K562 (cell line): ENCODE results near the gene ZSCAN22. TPM values are rescaled to one million over a fixed set of nuclear protein-coding genes. Genes with fewer than 3 reads are reported as not detected.
A peak's percentile ranks its signal among the peaks of the same experiment; 100 is the strongest.

Experiments
- CBX8 ChIP-seq: fragments of 200-600 bp; sonication (generic); IDR thresholded peaks from 2 replicates; pipeline ENCODE4 v1.6.1; 2012; ENCODE audit warnings: borderline replicate concordance, mixed run types, low read depth, mild to moderate bottlenecking, moderate library complexity, mixed read lengths, low read length, control low read depth, inconsistent platforms; ENCODE audit not compliant: poor library complexity, severe bottlenecking; ENCODE audit errors: extremely low read depth
- DACH1 ChIP-seq: fragments of 450-650 bp; IDR thresholded peaks from 2 replicates; pipeline ENCODE4 v1.6.1; 2018; ENCODE audit not compliant: partially characterized antibody
- EHMT2 ChIP-seq: fragments of 450-650 bp; IDR thresholded peaks from 2 replicates; pipeline ENCODE4 v1.6.1; 2018; ENCODE audit warnings: antibody characterized with exemption
- FIP1L1 ChIP-seq: fragments of 200-400 bp; formaldehyde crosslinking; IDR thresholded peaks from 2 replicates; pipeline ENCODE4 v1.6.1; 2018; ENCODE audit warnings: mild to moderate bottlenecking, low read depth, low read length; ENCODE audit not compliant: poor library complexity, severe bottlenecking
- IRF2 ChIP-seq: sonication (generic); formaldehyde crosslinking; IDR thresholded peaks from 2 replicates; pipeline ENCODE4 v1.8.1; 2022; ENCODE audit warnings: mild to moderate bottlenecking, missing genetic modification reagents
- KAT7 ChIP-seq: sonication (generic); formaldehyde crosslinking; IDR thresholded peaks from 2 replicates; pipeline ENCODE4 v1.8.0; 2022; ENCODE audit warnings: missing genetic modification reagents, mild to moderate bottlenecking, borderline replicate concordance
- NFATC3 ChIP-seq: fragments of 450-650 bp; IDR thresholded peaks from 2 replicates; pipeline ENCODE4 v1.6.1; 2017; ENCODE audit warnings: mild to moderate bottlenecking
- NFIX ChIP-seq: fragments of 250-450 bp; sonication (Bioruptor Pico); IDR thresholded peaks from 2 replicates; pipeline ENCODE4 v1.4.0; 2020; ENCODE audit warnings: low read depth, mild to moderate bottlenecking, moderate library complexity
- OTX1 ChIP-seq: fragments of 450-650 bp; formaldehyde crosslinking; IDR thresholded peaks from 2 replicates; pipeline ENCODE4 v1.4.0; 2022; ENCODE audit warnings: mild to moderate bottlenecking
- RBM17 ChIP-seq: fragments of 200-400 bp; formaldehyde crosslinking; IDR thresholded peaks from 2 replicates; pipeline ENCODE4 v1.6.1; 2017; ENCODE audit warnings: low read depth, mild to moderate bottlenecking, low read length, borderline replicate concordance
- RNF2 ChIP-seq: sonication (generic); IDR thresholded peaks from 2 replicates; pipeline ENCODE4 v1.6.1; 2016
- ZC3H4 ChIP-seq: sonication (generic); formaldehyde crosslinking; IDR thresholded peaks from 2 replicates; pipeline ENCODE4 v1.9.0; 2021; ENCODE audit warnings: missing genetic modification reagents, borderline replicate concordance
- polyA plus RNA-seq, 8 experiments: library from polyadenylated mRNA; depleted of rRNA in 4 of 8; stranded (reverse) in 5 of 8; unstranded in 3 of 8; fragments of >200 nt; fragmentation: Nextera tagmentation in 2 of 8; fragmentation: Illumina TruSeq in 1 of 8; extraction: Ambion mirVana in 2 of 8; extraction: Trizol in 1 of 8; gene quantifications; 2 replicates each; pipeline versions ENCODE4 v1.2.1 to v1.2.3, GENCODE V29; 2011 to 2014; ENCODE audit warnings: inconsistent platforms in 1 of 8, missing spikeins in 1 of 8
- total RNA-seq, 7 experiments: library from RNA; depleted of rRNA in 6 of 7; stranded (reverse); fragments of >200 nt in 6 of 7; fragmentation: Illumina TruSeq in 2 of 7; extraction: Trizol in 2 of 7; gene quantifications; 2 replicates each; pipeline versions ENCODE4 v1.2.1 to v1.2.3, GENCODE V29; 2011 to 2021; ENCODE audit warnings: low replicate concordance in 1 of 7
- TF ChIP-seq, protein P1 (sequence below), 3 experiments: fragments of 200-800 bp in 1 of 3; sonication (Bioruptor generic) in 1 of 3; sonication (generic) in 1 of 3; formaldehyde crosslinking in 1 of 3; IDR thresholded peaks; 2 replicates each; pipeline versions ENCODE4 v1.6.1 to v1.8.0; 2016 to 2022; ENCODE audit warnings: mild to moderate bottlenecking in 2 of 3, missing compliant biosample characterization in 2 of 3, missing genetic modification characterization in 2 of 3, missing genetic modification reagents in 1 of 3
- TF ChIP-seq, protein P2 (sequence below): fragments of 450-650 bp; IDR thresholded peaks from 2 replicates; pipeline ENCODE4 v1.6.1; 2017; ENCODE audit warnings: antibody characterized with exemption, mild to moderate bottlenecking
- TF ChIP-seq, protein P3 (sequence below): fragments of 250-450 bp; sonication (Bioruptor Pico); IDR thresholded peaks from 2 replicates; pipeline ENCODE4 v1.4.0; 2020; ENCODE audit warnings: mild to moderate bottlenecking
- TF ChIP-seq, protein P4 (sequence below), 2 experiments: fragments of 450-650 bp; IDR thresholded peaks; 2 replicates each; pipeline ENCODE4 v1.6.1; 2016
- TF ChIP-seq, protein P5 (sequence below), 2 experiments: IDR thresholded peaks; 2 replicates each; pipeline ENCODE4 v1.6.1; 2011; ENCODE audit warnings: borderline replicate concordance in 1 of 2, control low read depth in 1 of 2, low read depth in 1 of 2, low read length in 1 of 2, mild to moderate bottlenecking in 1 of 2, mixed read lengths in 1 of 2, moderate library complexity in 1 of 2; ENCODE audit not compliant: insufficient read depth in 1 of 2, insufficient read length in 1 of 2, poor library complexity in 1 of 2, severe bottlenecking in 1 of 2; ENCODE audit errors: extremely low read depth in 1 of 2

Gene ZSCAN22
- total and polyA plus RNA-seq, 9 of the 15 experiments (the other 6 are each of a cell fraction or from before 2014, with no cell fraction given), result 0.98 to 5.3 (median 3.0) TPM

DNA sequence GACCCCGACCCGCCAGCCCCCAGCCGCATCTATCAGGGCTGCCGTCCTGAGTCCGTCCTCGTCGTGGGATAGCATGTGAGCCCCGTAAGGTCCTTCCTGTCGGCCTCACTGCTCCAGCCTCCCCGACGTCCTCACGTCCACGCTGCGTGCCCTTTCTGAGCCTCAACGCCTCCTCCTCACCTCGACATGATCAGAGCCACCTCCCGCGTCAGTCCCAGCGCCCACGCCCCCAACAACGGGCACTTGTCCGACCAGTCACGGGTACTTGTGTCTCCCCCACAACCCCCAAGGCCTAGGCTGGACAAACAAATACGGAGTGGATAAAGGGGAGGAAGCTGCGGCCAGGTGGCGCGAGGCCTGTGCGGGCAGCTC, 35.1 kb downstream of the ZSCAN22 start (continued):
- TF ChIP-seq CBX8 (no peak), IRF2 (no peak), NFIX (CRISPR knock-in tag) (no peak), FIP1L1 (no peak), DACH1 (peak; percentile 15), KAT7 (CRISPR knock-in tag) (peak; percentile 99), RBM17 (no peak), OTX1 (peak; percentile 55; the same call in 1 of the 2 replicates), ZC3H4 (CRISPR knock-in tag) (peak; percentile 99), RNF2 (peak; percentile 1; the same call in 1 of the 2 replicates), EHMT2 (no peak), NFATC3 (no peak)
- TF ChIP-seq, protein P1, sequence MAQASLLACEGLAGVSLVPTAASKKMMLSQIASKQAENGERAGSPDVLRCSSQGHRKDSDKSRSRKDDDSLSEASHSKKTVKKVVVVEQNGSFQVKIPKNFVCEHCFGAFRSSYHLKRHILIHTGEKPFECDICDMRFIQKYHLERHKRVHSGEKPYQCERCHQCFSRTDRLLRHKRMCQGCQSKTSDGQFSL (CRISPR knock-in tag; IDR thresholded peaks at IDR 0.05), result no peak
- TF ChIP-seq, protein P1 (tag; IDR thresholded peaks at IDR 0.05), result peak in 1 of 2 experiments; percentile 28; a peak in 1 of 4 replicates
- TF ChIP-seq, protein P2, sequence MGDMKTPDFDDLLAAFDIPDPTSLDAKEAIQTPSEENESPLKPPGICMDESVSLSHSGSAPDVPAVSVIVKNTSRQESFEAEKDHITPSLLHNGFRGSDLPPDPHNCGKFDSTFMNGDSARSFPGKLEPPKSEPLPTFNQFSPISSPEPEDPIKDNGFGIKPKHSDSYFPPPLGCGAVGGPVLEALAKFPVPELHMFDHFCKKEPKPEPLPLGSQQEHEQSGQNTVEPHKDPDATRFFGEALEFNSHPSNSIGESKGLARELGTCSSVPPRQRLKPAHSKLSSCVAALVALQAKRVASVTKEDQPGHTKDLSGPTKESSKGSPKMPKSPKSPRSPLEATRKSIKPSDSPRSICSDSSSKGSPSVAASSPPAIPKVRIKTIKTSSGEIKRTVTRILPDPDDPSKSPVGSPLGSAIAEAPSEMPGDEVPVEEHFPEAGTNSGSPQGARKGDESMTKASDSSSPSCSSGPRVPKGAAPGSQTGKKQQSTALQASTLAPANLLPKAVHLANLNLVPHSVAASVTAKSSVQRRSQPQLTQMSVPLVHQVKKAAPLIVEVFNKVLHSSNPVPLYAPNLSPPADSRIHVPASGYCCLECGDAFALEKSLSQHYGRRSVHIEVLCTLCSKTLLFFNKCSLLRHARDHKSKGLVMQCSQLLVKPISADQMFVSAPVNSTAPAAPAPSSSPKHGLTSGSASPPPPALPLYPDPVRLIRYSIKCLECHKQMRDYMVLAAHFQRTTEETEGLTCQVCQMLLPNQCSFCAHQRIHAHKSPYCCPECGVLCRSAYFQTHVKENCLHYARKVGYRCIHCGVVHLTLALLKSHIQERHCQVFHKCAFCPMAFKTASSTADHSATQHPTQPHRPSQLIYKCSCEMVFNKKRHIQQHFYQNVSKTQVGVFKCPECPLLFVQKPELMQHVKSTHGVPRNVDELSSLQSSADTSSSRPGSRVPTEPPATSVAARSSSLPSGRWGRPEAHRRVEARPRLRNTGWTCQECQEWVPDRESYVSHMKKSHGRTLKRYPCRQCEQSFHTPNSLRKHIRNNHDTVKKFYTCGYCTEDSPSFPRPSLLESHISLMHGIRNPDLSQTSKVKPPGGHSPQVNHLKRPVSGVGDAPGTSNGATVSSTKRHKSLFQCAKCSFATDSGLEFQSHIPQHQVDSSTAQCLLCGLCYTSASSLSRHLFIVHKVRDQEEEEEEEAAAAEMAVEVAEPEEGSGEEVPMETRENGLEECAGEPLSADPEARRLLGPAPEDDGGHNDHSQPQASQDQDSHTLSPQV, result peak; percentile 73
- TF ChIP-seq, protein P3, sequence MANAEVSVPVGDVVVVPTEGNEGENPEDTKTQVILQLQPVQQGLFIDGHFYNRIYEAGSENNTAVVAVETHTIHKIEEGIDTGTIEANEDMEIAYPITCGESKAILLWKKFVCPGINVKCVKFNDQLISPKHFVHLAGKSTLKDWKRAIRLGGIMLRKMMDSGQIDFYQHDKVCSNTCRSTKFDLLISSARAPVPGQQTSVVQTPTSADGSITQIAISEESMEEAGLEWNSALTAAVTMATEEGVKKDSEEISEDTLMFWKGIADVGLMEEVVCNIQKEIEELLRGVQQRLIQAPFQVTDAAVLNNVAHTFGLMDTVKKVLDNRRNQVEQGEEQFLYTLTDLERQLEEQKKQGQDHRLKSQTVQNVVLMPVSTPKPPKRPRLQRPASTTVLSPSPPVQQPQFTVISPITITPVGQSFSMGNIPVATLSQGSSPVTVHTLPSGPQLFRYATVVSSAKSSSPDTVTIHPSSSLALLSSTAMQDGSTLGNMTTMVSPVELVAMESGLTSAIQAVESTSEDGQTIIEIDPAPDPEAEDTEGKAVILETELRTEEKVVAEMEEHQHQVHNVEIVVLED, result peak; percentile 64
- TF ChIP-seq, protein P4, sequence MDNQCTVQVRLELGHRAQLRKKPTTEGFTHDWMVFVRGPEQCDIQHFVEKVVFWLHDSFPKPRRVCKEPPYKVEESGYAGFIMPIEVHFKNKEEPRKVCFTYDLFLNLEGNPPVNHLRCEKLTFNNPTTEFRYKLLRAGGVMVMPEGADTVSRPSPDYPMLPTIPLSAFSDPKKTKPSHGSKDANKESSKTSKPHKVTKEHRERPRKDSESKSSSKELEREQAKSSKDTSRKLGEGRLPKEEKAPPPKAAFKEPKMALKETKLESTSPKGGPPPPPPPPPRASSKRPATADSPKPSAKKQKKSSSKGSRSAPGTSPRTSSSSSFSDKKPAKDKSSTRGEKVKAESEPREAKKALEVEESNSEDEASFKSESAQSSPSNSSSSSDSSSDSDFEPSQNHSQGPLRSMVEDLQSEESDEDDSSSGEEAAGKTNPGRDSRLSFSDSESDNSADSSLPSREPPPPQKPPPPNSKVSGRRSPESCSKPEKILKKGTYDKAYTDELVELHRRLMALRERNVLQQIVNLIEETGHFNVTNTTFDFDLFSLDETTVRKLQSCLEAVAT (IDR thresholded peaks at IDR 0.05), result peak in 1 of 2 experiments; percentile 70; a peak in 1 of 4 replicates
- TF ChIP-seq, protein P5, sequence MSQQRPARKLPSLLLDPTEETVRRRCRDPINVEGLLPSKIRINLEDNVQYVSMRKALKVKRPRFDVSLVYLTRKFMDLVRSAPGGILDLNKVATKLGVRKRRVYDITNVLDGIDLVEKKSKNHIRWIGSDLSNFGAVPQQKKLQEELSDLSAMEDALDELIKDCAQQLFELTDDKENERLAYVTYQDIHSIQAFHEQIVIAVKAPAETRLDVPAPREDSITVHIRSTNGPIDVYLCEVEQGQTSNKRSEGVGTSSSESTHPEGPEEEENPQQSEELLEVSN (IDR thresholded peaks at IDR 0.05; ENCODE audit: borderline replicate concordance in 1 of 2, extremely low read depth in 1 of 2, insufficient read depth in 1 of 2, insufficient read length in 1 of 2, low read depth in 1 of 2, low read length in 1 of 2, poor library complexity in 1 of 2, severe bottlenecking in 1 of 2), result peak; percentile 42 to 56
